IMR-90 (cell line): ENCODE measurements around the gene NF2. TPM values are rescaled to one million over a fixed set of nuclear protein-coding genes. Genes with fewer than 3 reads are reported as not detected.

Source experiments
- ATAC-seq: fragments of 200-7000 bp; cut with Tn5 transposase; 2 replicates; pipeline ENCODE4 v1.9.1; 2020; ENCODE audit warnings: low read depth, mild to moderate bottlenecking, moderate library complexity
- BruUV-seq: library from RNA; stranded (reverse); fragments of 400-500 nt; replicated peaks from 2 replicates; lab custom pipeline; 2021; lab: Mats Ljungman, UMichigan
- CTCF ChIA-PET: fragments of 300-600 bp; formaldehyde crosslinking; extraction: SDS; loops from one replicate; lab custom pipeline; 2021; ENCODE audit warnings: antibody characterized with exemption; lab: Yijun Ruan, JAX
- POLR2A ChIA-PET: fragments of 300-600 bp; sonication (Branson Sonifier 250); formaldehyde crosslinking; loops from one replicate; lab custom pipeline; 2022; ENCODE audit warnings: antibody characterized with exemption; ENCODE audit not compliant: unreplicated experiment; lab: Charles Lee
- DNase-seq: peaks from one replicate; pipeline ENCODE4 v3.0.0; 2013
- H2AFZ ChIP-seq: replicated peaks from 2 replicates; pipeline ENCODE3; 2013; ENCODE audit warnings: low read length, mild to moderate bottlenecking; ENCODE audit not compliant: poor library complexity
- H2AK5ac ChIP-seq: 2 replicates; pipeline ENCODE4 v1.6.1; 2013; ENCODE audit warnings: low read depth, low read length, inconsistent platforms
- H2AK9ac ChIP-seq: replicated peaks from 2 replicates; pipeline ENCODE3; 2013; ENCODE audit warnings: mild to moderate bottlenecking, low read depth, low read length, moderate library complexity; ENCODE audit not compliant: poor library complexity
- H2BK120ac ChIP-seq: 2 replicates; pipeline ENCODE4 v1.6.1; 2013; ENCODE audit warnings: low read depth, low read length, inconsistent platforms
- H2BK15ac ChIP-seq: 3 replicates; pipeline ENCODE4 v1.6.1; 2013; ENCODE audit warnings: low read depth, low read length, inconsistent platforms
- H2BK20ac ChIP-seq: 2 replicates; pipeline ENCODE4 v1.6.1; 2013; ENCODE audit warnings: low read depth, mild to moderate bottlenecking, inconsistent platforms, low read length, moderate library complexity
- H2BK5ac ChIP-seq: 2 replicates; pipeline ENCODE4 v1.6.1; 2013; ENCODE audit warnings: mild to moderate bottlenecking, low read depth, low read length, inconsistent platforms; ENCODE audit not compliant: poor library complexity, severe bottlenecking
- H3K14ac ChIP-seq: replicated peaks from 2 replicates; pipeline ENCODE4 v1.6.1; 2013; ENCODE audit warnings: low read depth, low read length, inconsistent platforms
- H3K18ac ChIP-seq: 2 replicates; pipeline ENCODE4 v1.6.1; 2013; ENCODE audit warnings: low read depth, low read length, control low read depth
- H3K23ac ChIP-seq: 2 replicates; pipeline ENCODE4 v1.6.1; 2013; ENCODE audit warnings: low read depth, low read length, inconsistent platforms
- H3K27ac ChIP-seq: 2 replicates; pipeline ENCODE4 v1.5.1; 2013; ENCODE audit warnings: mild to moderate bottlenecking, control low read depth, low read length; ENCODE audit not compliant: insufficient read depth
- H3K27me3 ChIP-seq: 2 replicates; pipeline ENCODE4 v1.6.1; 2013; ENCODE audit warnings: low read length; ENCODE audit not compliant: control insufficient read depth, insufficient read depth
- H3K36me3 ChIP-seq: 2 replicates; pipeline ENCODE4 v1.6.1; 2013; ENCODE audit warnings: low read length, mixed read lengths; ENCODE audit not compliant: control insufficient read depth, insufficient read depth
- H3K4ac ChIP-seq: 2 replicates; pipeline ENCODE4 v1.6.1; 2013; ENCODE audit warnings: low read depth, low read length, inconsistent platforms
- H3K4me1 ChIP-seq: 2 replicates; pipeline ENCODE4 v1.6.1; 2013; ENCODE audit warnings: low read length, mixed read lengths; ENCODE audit not compliant: control insufficient read depth, insufficient read depth
- H3K4me2 ChIP-seq: 2 replicates; pipeline ENCODE4 v1.6.1; 2013; ENCODE audit warnings: low read depth, mild to moderate bottlenecking, control low read depth, low read length, moderate library complexity
- H3K4me3 ChIP-seq: 2 replicates; pipeline ENCODE4 v1.5.1; 2013; ENCODE audit warnings: low read depth, mild to moderate bottlenecking, control low read depth, low read length, moderate library complexity; ENCODE audit not compliant: insufficient read depth
- H3K56ac ChIP-seq: 2 replicates; pipeline ENCODE4 v1.6.1; 2013; ENCODE audit warnings: low read length, inconsistent platforms; ENCODE audit not compliant: insufficient read depth; ENCODE audit errors: extremely low read depth
- H3K79me1 ChIP-seq, 2 experiments: 2 replicates each; pipeline ENCODE4 v1.6.1; 2013; ENCODE audit warnings: low read length in 2 of 2, inconsistent platforms in 1 of 2, low read depth in 1 of 2
- H3K9ac ChIP-seq: 2 replicates; pipeline ENCODE4 v1.6.1; 2013; ENCODE audit warnings: low read depth, low read length, control low read depth
- H3K9me1 ChIP-seq: 2 replicates; pipeline ENCODE4 v1.6.1; 2013; ENCODE audit warnings: low read length, inconsistent platforms; ENCODE audit not compliant: insufficient read depth
- H3K9me3 ChIP-seq: 2 replicates; pipeline ENCODE4 v1.6.1; 2013; ENCODE audit warnings: low read length; ENCODE audit not compliant: control insufficient read depth, insufficient read depth
- H4K20me1 ChIP-seq: 2 replicates; pipeline ENCODE4 v1.6.1; 2013; ENCODE audit warnings: low read length, inconsistent platforms; ENCODE audit not compliant: insufficient read depth
- H4K5ac ChIP-seq: 2 replicates; pipeline ENCODE4 v1.6.1; 2013; ENCODE audit warnings: mild to moderate bottlenecking, low read depth, low read length, control low read depth
- H4K8ac ChIP-seq, 2 experiments: 2 replicates each; pipeline ENCODE4 v1.6.1; 2013; ENCODE audit warnings: low read depth in 2 of 2, low read length in 2 of 2, control low read depth in 1 of 2, inconsistent platforms in 1 of 2
- H4K91ac ChIP-seq: 2 replicates; pipeline ENCODE4 v1.6.1; 2013; ENCODE audit warnings: low read depth, low read length, inconsistent platforms; ENCODE audit not compliant: insufficient read depth
- CTCF ChIP-seq: conservative IDR thresholded peaks from 2 replicates; pipeline ENCODE4 v1.5.1; 2012; ENCODE audit warnings: mild to moderate bottlenecking, low read depth, low read length, improper control_type of control experiment
- FOS ChIP-seq: fragments of 150-350 bp; IDR thresholded peaks from 2 replicates; pipeline ENCODE4 v1.6.1; 2016; ENCODE audit warnings: low read depth, low read length
- RAD21 ChIP-seq: IDR thresholded peaks from 2 replicates; pipeline ENCODE4 v1.6.1; 2012; ENCODE audit warnings: low read length, improper control_type of control experiment
- WGBS, 2 experiments: methylation state at CpG; one replicate each; pipeline versions ENCODE4 v1.1.5 to v1.1.7; 2013; ENCODE audit warnings: missing lambda C conversion rate in 2 of 2; ENCODE audit not compliant: insufficient read length in 1 of 2; ENCODE audit errors: extremely low coverage in 2 of 2; 5-methylcytosine and 5-hydroxymethylcytosine counted together
- dilution Hi-C: fragments of 300-500 bp; cut with HindIII; formaldehyde crosslinking; loops from one replicate; pipeline ENCODE4 v1.14.3; 2018; ENCODE audit warnings: low sequenced_read_pairs; ENCODE audit not compliant: unreplicated experiment
- in situ Hi-C: fragments of 300-500 bp; cut with MboI; formaldehyde crosslinking; loops from 3 replicates; pipeline ENCODE4 v1.14.3; 2019; ENCODE audit warnings: low sequenced_read_pairs, inconsistent platforms, mixed read lengths
- intact Hi-C: fragments of 100-400 bp; cut with micrococcal nuclease; formaldehyde crosslinking; loops from 2 replicates; pipeline ENCODE4 v1.10.0; 2022
- polyA plus RNA-seq, 3 experiments: library from polyadenylated mRNA; depleted of rRNA; stranded (reverse); fragments of >200 nt; gene quantifications; 2 replicates each; pipeline ENCODE4 v1.2.3, GENCODE V29; 2012; ENCODE audit warnings: low replicate concordance in 1 of 3
- total RNA-seq: library from RNA; depleted of rRNA; stranded (reverse); fragments of >200 nt; gene quantifications from 2 replicates; pipeline ENCODE4 v1.2.3, GENCODE V29; 2012

Gene NF2
- total and polyA plus RNA-seq, 2 of the 4 experiments (the other 2 are of a cell fraction): 59.0 to 151 TPM

- no peak overlapping the region for H4K5ac ChIP-seq
- peak overlapping the region; percentile 42; the same call in 1 of the 2 replicates for H3K23ac ChIP-seq
- BruUV-seq: no TSS peak
- H3K4ac ChIP-seq: no peak overlapping the region
- no peak overlapping the region for H2BK120ac ChIP-seq
- H3K9me3 ChIP-seq: peaks cover 4% of the 10 kb centered on the region; the same call in 1 of the 2 replicates
- peaks cover 5% of the 10 kb centered on the region for H3K36me3 ChIP-seq
- H2AK5ac ChIP-seq: 0 out of 2 replicates have a peak overlapping the region, but pooled peaks have one; percentile 23
- H3K18ac ChIP-seq: no peak overlapping the region
- no peak overlapping the region for H3K4me3 ChIP-seq
- H4K91ac ChIP-seq: no peak overlapping the region
- H4K8ac ChIP-seq: no peak overlapping the region
- H2AFZ ChIP-seq: no peak overlapping the region
- H3K14ac ChIP-seq: 0 out of 2 replicates have a peak overlapping the region, but pooled peaks have one; percentile 29
- CTCF ChIA-PET: interaction anchor here (0.9 kb wide), 1 partner anchor 16 kb away, joined by 4 read pairs; no protein-coding TSS in a partner anchor
- peaks cover 10% of the 10 kb centered on the region; the same call in 1 of the 2 replicates for H3K4me1 ChIP-seq
- in situ Hi-C loops (no loop called here), dilution Hi-C loops (no loop called here), intact Hi-C loops (no loop called here)
- peaks cover 6% of the 10 kb centered on the region for H3K9me1 ChIP-seq
- no peak overlapping the region for H3K27ac ChIP-seq
- DNase-seq (no peak), ATAC-seq (peak; percentile 38; the same call in 1 of the 2 replicates)
- H2BK15ac ChIP-seq: no peak overlapping the region
- TF ChIP-seq RAD21 (peak; percentile 22; the same call in 1 of the 2 replicates), CTCF (peak; percentile 30; the same call in 1 of the 2 replicates), FOS (no peak)
- no peak overlapping the region for H3K56ac ChIP-seq
- H2AK9ac ChIP-seq: no peak overlapping the region
- POLR2A ChIA-PET: interaction anchor here (0.6 kb wide), 1 partner anchor 11 kb away, joined by 6 read pairs; no protein-coding TSS in a partner anchor
- H2BK5ac ChIP-seq: no peak overlapping the region
- no peaks in the 10 kb centered on the region for H3K27me3 ChIP-seq
- H3K9ac ChIP-seq: no peak overlapping the region
- peaks cover 7% of the 10 kb centered on the region; the same call in 1 of the 2 replicates for H4K20me1 ChIP-seq
- no peak overlapping the region for H2BK20ac ChIP-seq
- H3K79me1 ChIP-seq: peaks cover 11 to 59% of the 10 kb centered on the region in 2 experiments
- H3K4me2 ChIP-seq: no peak overlapping the region
- 53% methylated on average over 2 of the region's 2 CpGs; no CpG with 5 or more reads in 1 of the 2 experiments for WGBS, 2 experiments
Measured at GRCh38 chr22:29609139-29609538, 5.7 kb downstream of the NF2 start.
